ENCODE measurements around the gene PLBD2.

The PLBD2 gene

GRCh38 chr12:113416091-113416754 is 57.8 kb downstream of the PLBD2 start:
- no peak for DNase-seq (ENCODE audit: low read depth, low spot score)

GRCh38 chr12:113418213-113418879 is 60.0 kb downstream of the PLBD2 start:
- DNase-seq (ENCODE audit: low read depth, low spot score) = no peak

GRCh38 chr12:113420996-113421595 is 62.7 kb downstream of the PLBD2 start:
- DNase-seq (ENCODE audit: low read depth, low spot score) = no peak

GRCh38 chr12:113422030-113422885 is 63.9 kb downstream of the PLBD2 start, which contains the start of gene SDSL:
TSS of gene SDSL (plus strand) at chr12:113422380. CDS start at chr12:113427983, 5,603 bp downstream.
- peak; percentile 42 for DNase-seq (ENCODE audit: low read depth, low spot score)

GRCh38 chr12:113422886-113423669 is 64.7 kb downstream of the PLBD2 start:
- DNase-seq (ENCODE audit: low read depth, low spot score) = no peak

GRCh38 chr12:113424456-113424855 is 66.1 kb downstream of the PLBD2 start:
- DNase-seq (ENCODE audit: low read depth, low spot score) = no peak

GRCh38 chr12:113424915-113425823 is 66.8 kb downstream of the PLBD2 start:
- DNase-seq (ENCODE audit: low read depth, low spot score) = peak; percentile 20

GRCh38 chr12:113425960-113426453 is 67.6 kb downstream of the PLBD2 start:
- peak; percentile 38 for DNase-seq (ENCODE audit: low read depth, low spot score)

- DNase-seq (ENCODE audit: low read depth, low spot score) = no peak
These were observed 69.5 kb downstream of the PLBD2 start for GRCh38 chr12:113427882-113428281.

- DNase-seq (ENCODE audit: low read depth, low spot score) = no peak
These were observed 70.1 kb downstream of the PLBD2 start for GRCh38 chr12:113428482-113428881.

GRCh38 chr12:113432986-113433385 is 74.6 kb downstream of the PLBD2 start:
- no peak for DNase-seq (ENCODE audit: low read depth, low spot score)

- no peak for DNase-seq (ENCODE audit: low read depth, low spot score)
These were observed 77.0 kb downstream of the PLBD2 start for GRCh38 chr12:113435367-113435766.

- DNase-seq (ENCODE audit: low read depth, low spot score) = no peak
These were observed 78.2 kb downstream of the PLBD2 start for GRCh38 chr12:113436586-113436985.

GRCh38 chr12:113436993-113437728 is 78.8 kb downstream of the PLBD2 start:
- no peak for DNase-seq (ENCODE audit: low read depth, low spot score)

GRCh38 chr12:113437729-113438100 is 79.3 kb downstream of the PLBD2 start:
- no peak for DNase-seq (ENCODE audit: low read depth, low spot score)

- DNase-seq (ENCODE audit: low read depth, low spot score) = no peak
These were observed 80.3 kb downstream of the PLBD2 start for GRCh38 chr12:113438523-113439300.

- no peak for DNase-seq (ENCODE audit: low read depth, low spot score)
These were observed 80.9 kb downstream of the PLBD2 start for GRCh38 chr12:113439301-113439597.

- no peak for DNase-seq (ENCODE audit: low read depth, low spot score)
These were observed 81.2 kb downstream of the PLBD2 start for GRCh38 chr12:113439606-113440030.

- DNase-seq (ENCODE audit: low read depth, low spot score) = no peak
These were observed 81.9 kb downstream of the PLBD2 start for GRCh38 chr12:113440336-113440735.

Measured in iPS DF 19.7 (cell line).